ENCODE data around the gene OLFML2B. TPM values are rescaled to one million over a fixed set of nuclear protein-coding genes. Genes with fewer than 3 reads are reported as not detected.

The OLFML2B gene
- total RNA-seq, 4 donors from 2014 or later, result 0.70 to 2.5 (median 1.9) TPM

DNA sequence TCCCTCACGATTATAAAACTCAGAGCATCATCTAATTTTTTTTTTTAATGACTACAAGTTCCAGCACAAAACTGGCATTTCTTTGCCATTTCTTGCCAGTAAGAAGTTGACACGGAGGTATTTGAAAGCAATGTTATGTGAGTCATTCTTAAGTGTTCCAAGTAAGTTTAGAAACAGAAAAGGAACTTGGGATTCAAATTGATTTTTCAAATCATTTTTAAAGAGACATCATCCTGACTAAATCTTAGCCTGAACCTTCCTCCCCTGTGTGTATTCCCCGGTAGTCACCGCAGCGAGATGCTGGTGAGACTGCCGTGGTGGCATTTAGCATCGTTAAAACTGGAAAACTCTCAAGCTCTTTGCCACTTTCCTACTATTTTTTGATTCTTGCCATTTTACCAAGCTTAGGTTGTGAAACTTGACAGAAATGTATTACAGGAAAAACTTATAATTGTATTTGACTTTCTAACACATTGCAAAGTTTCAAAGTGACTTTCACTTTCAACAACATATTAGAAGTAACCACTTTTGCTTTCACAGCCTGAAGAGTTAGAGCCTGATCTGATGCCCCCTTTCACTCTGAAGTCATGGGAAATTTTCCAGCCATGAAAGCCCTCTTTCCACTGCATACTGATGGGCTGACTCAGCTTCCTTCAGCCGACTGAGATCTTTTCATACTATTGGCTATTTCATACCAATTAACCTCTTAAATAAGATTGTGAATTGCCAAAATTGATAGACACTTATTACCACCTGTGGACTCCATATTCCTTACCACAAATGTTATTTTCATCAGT, 61.4 kb downstream of the OLFML2B start:
- TF ChIP-seq, protein P1, sequence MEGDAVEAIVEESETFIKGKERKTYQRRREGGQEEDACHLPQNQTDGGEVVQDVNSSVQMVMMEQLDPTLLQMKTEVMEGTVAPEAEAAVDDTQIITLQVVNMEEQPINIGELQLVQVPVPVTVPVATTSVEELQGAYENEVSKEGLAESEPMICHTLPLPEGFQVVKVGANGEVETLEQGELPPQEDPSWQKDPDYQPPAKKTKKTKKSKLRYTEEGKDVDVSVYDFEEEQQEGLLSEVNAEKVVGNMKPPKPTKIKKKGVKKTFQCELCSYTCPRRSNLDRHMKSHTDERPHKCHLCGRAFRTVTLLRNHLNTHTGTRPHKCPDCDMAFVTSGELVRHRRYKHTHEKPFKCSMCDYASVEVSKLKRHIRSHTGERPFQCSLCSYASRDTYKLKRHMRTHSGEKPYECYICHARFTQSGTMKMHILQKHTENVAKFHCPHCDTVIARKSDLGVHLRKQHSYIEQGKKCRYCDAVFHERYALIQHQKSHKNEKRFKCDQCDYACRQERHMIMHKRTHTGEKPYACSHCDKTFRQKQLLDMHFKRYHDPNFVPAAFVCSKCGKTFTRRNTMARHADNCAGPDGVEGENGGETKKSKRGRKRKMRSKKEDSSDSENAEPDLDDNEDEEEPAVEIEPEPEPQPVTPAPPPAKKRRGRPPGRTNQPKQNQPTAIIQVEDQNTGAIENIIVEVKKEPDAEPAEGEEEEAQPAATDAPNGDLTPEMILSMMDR (IDR thresholded peaks at IDR 0.05), result no peak
- TF ChIP-seq POLR2A (IDR thresholded peaks at IDR 0.05), result no peak
- DNase-seq, result no peak
- H3K4me3 ChIP-seq, result peak overlapping the region in 1 of 4 donors; percentile 3

DNA sequence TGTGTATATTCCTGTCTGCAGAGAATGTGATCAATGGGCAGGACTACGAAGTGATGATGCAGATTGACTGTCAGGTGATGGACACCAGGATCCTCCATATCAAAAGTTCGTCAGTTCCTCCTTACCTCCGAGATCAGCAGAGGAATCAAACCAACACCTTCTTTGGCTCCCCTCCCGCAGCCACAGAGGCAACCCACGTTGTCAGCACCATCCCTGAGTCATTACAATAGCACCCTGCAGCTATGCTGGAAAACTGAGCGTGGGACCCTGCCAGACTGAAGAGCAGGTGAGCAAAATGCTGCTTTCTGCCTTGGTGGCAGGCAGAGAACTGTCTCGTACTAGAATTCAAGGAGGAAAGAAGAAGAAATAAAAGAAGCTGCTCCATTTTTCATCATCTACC, 65.2 kb downstream of the OLFML2B start:
- Histone ChIP-seq H3K27me3 (no peaks in the 10 kb centered on the region), H3K36me3 (peaks cover 0 to 25% (median 0%) of the 10 kb centered on the region in 3 donors), H3K4me3 (no peak overlapping the region), H3K4me1 (peaks cover 0 to 12% (median 0%) of the 10 kb centered on the region in 4 donors), H3K27ac (no peak overlapping the region), H3K9me3 (no peaks in the 10 kb centered on the region)
- no peak for DNase-seq
- TF ChIP-seq, protein P1 (IDR thresholded peaks at IDR 0.05), result no peak
- no peak for TF ChIP-seq POLR2A (IDR thresholded peaks at IDR 0.05)

More for the DNA sequence above, 61.4 kb downstream of the OLFML2B start:
- peaks cover 0 to 12% (median 0%) of the 10 kb centered on the region in 4 donors for H3K4me1 ChIP-seq
- H3K27me3 ChIP-seq, result no peaks in the 10 kb centered on the region
- peak overlapping the region in 3 of 4 donors; percentile 4 to 63 (median 28) for H3K27ac ChIP-seq
- H3K36me3 ChIP-seq, result peaks cover 0 to 25% (median 0%) of the 10 kb centered on the region in 3 donors
- no peaks in the 10 kb centered on the region for H3K9me3 ChIP-seq

DNA sequence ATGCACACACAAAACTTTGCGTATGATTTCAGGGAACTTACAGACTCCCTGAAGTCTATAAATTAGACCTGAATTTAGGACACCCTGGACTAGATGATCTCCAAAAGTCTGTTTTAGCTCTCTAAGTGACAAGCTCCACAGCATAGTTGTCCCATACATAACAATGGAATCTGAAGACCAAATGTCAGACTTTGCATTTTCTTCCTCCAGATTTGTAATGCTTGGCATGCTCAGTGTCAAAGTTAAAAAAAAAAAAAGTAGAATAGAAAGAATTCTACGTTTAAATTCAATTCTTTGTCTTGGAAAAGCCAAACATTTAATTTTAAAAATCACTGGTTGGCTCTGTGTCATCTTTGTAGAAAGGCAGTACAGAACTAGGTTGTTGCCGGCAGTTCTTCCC, 66.7 kb downstream of the OLFML2B start:
- H3K36me3 ChIP-seq, result peaks cover 0 to 25% (median 0%) of the 10 kb centered on the region in 3 donors
- H3K4me1 ChIP-seq, result peaks cover 0 to 9% (median 0%) of the 10 kb centered on the region in 4 donors
- no peak overlapping the region for H3K27ac ChIP-seq
- DNase-seq, result no peak
- no peaks in the 10 kb centered on the region for H3K9me3 ChIP-seq
- H3K4me3 ChIP-seq, result no peak overlapping the region
- no peaks in the 10 kb centered on the region for H3K27me3 ChIP-seq
- TF ChIP-seq POLR2A (IDR thresholded peaks at IDR 0.05), result no peak
- TF ChIP-seq, protein P1 (IDR thresholded peaks at IDR 0.05), result no peak

DNA sequence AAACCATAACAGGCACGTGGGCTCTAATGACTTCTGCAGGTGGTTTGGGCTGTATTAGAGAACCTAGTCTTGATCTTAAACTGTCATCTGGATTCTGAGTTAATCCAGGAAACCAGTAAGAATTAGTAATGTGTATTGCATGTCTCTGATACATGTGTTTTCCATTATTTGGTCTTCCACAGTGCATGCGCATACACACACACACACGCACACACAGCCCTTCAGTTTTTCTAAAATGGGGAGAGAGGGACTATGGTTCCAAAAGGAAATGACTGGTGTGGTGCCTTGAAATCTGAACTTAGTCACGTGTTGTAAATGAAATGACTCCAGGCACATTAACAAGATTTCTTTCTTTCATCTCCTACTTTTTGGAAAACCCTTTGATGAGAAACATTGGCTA, 67.6 kb downstream of the OLFML2B start:
- H3K27ac ChIP-seq, result no peak overlapping the region
- H3K4me3 ChIP-seq, result no peak overlapping the region
- TF ChIP-seq, protein P1 (IDR thresholded peaks at IDR 0.05), result no peak
- no peak for TF ChIP-seq POLR2A (IDR thresholded peaks at IDR 0.05)
- H3K27me3 ChIP-seq, result no peaks in the 10 kb centered on the region
- no peaks in the 10 kb centered on the region for H3K9me3 ChIP-seq
- DNase-seq, result no peak
- peaks cover 0 to 1% (median 0%) of the 10 kb centered on the region in 4 donors for H3K4me1 ChIP-seq
- H3K36me3 ChIP-seq, result peaks cover 0 to 23% (median 0%) of the 10 kb centered on the region in 3 donors

DNA sequence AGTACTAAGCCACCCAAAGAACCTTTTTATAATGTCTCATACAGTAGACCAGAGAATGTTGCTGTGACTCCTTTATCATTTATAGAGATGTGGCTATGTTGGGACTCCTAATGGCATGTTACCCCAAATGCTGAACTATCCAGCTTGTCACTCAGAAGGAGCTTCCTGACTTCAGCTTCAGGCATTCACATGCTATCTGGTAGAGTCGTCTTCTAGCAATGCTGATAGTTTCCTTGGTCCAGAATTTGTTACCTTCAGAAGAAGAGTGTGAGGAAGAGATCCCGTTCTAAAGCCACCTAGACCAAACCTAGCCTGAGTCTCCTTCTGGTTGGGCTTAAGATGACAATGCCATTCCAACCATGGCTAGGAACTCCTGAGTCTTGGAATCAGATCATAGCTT, 68.1 kb downstream of the OLFML2B start:
- Histone ChIP-seq H3K36me3 (peaks cover 0 to 18% (median 0%) of the 10 kb centered on the region in 3 donors), H3K4me1 (no peaks in the 10 kb centered on the region), H3K4me3 (no peak overlapping the region), H3K9me3 (no peaks in the 10 kb centered on the region), H3K27me3 (no peaks in the 10 kb centered on the region), H3K27ac (no peak overlapping the region)
- no peak for DNase-seq
- TF ChIP-seq POLR2A (IDR thresholded peaks at IDR 0.05), result no peak
- TF ChIP-seq, protein P1 (IDR thresholded peaks at IDR 0.05), result no peak

Measured in Peyer's patch (tissue), 4 donors.